GM21825 (cell line): ENCODE measurements around the gene POFUT2.

ENCODE experiments used
- ATAC-seq: cut with Tn5 transposase; IDR thresholded peaks from one replicate; pipeline ENCODE4 v1.9.1; 2021; ENCODE audit warnings: mild to moderate bottlenecking, moderate library complexity; ENCODE audit not compliant: unreplicated experiment

Gene POFUT2

DNA sequence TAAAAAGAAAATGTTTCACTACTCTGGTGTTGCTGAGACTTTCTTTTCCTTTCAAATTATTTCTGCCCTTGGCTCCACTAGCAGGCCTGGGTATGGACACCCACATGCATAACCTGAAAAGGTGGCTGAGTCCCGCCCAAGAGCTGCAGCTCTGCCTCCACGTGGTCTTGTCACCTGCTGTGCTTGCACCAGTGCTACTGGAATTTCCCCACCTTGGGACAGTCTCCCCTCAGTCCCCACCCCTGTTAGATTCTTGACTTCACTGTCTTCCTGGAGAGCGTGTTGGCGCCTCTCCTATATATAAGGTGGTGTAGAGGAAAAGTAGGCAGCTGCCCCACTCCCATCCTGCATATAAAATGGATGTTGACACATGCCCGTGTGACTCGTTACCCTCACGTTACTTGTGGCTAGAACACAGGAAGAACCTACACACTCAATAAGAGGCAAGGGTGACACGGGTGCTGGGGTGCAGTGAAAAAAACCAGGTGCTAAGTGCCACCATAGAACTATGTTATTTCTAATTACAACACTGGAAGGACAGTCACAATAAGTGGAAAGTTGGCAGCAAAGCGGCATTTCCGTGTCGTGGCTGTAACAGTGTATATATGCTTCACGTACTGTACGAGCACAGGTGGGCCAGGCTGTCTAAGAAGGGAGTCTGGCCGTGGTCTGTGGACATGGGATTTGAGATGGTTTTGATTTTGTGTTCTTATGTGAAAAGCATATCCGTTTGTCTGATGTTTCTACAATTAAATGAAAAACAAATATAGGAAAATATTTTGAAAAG, 61.0 kb downstream of the POFUT2 start:
- ATAC-seq = no peak

- ATAC-seq = no peak
These were observed 61.9 kb downstream of the POFUT2 start for GRCh38 chr21:45225741-45226327.

DNA sequence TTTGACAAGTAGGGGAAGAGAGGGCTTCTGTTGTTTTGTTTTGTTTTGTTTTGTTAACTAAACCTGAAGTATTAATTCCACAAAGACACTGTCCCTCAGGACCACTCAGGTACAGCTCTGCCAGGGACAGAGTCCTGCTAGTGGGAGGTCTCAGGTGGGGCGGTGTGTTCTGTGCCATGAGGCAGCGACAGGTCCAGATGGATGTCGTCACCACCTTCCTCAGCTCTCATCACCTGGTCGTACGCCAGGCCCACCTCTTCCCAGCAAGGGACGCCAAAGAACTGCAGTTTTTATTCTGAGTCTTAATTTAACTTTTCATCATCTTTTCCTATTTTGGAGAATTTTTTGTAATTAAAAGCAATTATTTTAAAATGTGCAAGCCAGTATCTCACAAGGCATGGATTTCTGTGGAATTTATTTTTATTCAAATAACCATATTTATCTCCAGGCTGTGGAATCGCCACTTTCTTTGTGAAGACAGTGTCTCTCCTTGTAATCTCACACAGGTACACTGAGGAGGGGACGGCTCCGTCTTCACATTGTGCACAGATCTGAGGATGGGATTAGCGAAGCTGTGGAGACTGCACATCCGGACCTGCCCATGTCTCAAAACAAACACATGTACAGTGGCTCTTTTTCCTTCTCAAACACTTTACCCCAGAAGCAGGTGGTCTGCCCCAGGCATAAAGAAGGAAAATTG, 62.5 kb downstream of the POFUT2 start:
- ATAC-seq = no peak

DNA sequence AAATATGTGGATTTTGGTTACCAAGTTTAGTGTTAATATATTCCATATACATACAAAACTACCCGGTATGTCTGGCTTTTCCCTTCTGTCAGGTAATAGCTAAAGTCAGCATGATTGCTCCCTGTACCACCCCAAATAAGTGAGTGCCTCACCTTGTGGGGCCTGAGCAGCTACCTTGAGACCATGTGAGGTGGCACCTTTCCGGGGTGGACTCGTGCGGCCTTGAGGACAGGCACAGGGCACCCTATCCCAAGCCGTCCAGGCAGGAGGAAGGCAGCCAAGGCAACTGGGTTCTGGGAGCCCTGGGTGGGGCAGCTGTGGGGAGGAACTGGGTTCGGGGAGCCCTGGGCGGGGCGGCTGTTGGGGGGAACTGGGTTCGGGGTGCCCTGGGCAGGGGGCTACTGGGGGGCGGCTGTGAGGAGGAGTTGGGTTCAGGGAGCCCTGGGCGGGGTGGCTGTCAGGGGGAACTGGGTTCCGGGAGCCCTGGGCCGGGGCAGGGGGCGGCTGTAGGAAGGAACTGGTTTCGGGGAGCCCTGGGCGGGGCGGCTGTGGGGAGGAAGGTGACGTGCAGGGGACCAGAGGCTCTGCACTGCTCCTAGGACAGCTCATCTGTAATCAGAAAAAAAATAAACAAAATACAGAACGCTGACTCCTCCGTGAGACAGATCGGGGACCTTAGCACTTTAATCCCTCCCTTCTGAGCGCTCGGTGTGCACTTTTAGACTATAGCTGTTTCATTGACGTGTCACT, 63.3 kb downstream of the POFUT2 start:
- ATAC-seq = no peak

GRCh38 chr21:45223236-45224185, 64.2 kb downstream of the POFUT2 start:
- no peak for ATAC-seq

GRCh38 chr21:45222001-45222400, 65.7 kb downstream of the POFUT2 start:
- ATAC-seq = no peak

DNA sequence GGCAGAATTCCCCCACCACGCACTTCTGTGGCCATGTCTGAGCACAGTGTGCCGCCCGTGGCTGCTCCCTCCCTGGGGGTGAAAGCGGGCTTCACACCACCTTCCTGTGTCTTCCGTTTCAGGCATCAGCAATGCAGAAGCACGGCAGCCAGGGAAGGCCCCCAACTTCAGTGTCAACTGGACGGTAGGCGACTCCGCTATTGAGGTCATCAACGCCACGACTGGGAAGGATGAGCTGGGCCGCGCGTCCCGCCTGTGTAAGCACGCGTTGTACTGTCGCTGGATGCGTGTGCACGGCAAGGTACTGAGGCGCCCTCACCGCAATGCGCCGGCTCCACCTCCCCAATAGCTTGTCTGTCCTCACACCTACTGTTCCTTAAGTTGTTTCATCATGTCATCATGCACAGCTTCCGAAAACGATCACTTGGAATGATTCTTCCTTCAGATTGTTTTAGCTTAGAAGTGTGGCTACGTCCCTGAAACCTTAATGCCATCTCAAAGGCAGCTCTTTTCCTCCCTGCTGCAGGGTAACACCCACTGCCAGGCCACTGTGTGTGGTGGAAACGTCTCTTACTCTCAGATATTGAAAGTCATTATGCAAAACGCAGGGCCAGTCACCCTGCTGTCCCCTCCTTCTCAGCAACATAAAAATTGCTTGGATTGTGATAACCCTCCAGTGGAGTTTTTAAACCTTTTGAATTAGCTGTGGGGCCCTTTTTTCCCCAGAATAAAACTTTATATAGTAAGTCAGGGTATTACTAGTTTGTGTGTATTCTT, 66.8 kb downstream of the POFUT2 start:
- no peak for ATAC-seq

DNA sequence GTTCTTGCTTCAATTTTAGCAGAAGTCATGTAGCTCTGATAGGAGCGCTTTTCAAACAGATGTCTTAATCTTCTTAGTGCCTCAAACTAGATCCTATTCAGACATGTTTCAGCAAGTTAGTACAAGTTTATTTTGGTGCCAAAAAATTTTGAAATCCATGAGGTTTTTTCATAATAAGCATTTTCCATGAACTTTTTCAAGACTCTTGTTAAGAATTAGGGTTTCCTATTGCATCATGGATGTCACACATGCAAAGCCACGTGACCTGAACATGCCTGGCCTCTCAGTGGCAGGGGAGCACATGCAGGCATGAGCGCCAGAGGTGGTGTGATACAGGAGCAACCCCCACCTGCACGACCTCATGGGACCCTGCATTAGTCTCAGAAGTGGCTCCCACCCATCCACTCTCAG, 67.6 kb downstream of the POFUT2 start:
- ATAC-seq = no peak

DNA sequence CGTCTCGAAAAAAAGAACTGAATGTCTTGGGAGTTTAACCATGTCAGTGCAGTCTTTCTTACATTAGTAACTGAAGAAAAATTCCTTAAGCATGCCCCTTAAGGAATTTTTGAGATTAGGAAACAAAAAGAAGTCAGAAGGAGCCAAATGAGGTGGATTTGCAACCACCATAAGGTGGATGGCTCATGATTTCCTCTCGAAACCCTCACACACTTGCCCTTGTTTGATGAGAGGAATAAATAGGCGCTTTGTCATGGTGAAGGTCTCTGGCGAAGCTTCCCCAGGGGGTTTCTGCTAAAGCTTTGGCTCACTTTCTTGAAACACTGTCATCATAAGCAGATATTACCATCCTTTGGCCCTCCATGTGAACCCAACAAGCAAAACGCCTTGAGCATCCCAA, 68.2 kb downstream of the POFUT2 start:
- ATAC-seq = no peak

DNA sequence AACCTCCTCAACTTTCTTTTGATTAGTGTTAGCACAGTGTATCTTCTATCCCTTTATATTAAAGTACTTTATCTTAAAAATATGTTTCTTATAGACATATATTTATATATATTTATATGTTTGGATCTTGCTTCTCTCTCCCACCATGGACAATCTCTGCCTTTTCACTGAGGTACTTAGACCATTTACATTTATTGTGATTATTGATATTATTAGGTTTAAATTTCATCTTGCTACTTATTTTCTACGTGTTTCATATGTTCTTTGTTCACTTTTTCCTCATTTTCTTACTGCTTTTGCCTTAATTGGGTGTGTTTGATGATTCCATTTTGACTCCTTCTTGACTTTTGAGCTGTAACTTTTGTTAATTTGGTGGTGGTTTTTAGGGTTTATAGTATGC, 70.7 kb downstream of the POFUT2 start:
- ATAC-seq = no peak

- ATAC-seq = no peak
These were observed 72.5 kb downstream of the POFUT2 start for GRCh38 chr21:45215213-45215612.
